Skin epidermis (tissue), 12 donors: ENCODE measurements around the gene GRIP1.

Experiments
- H3K27ac ChIP-seq, 21 experiments: fragments of 200-600 bp; sonication (generic) in 11 of 21; one replicate each; pipeline ENCODE4 v1.5.0; 2020; ENCODE audit warnings: mild to moderate bottlenecking in 3 of 21, inconsistent platforms in 2 of 21, moderate library complexity in 2 of 21
- H3K4me3 ChIP-seq, 7 experiments: fragments of 200-600 bp; sonication (generic) in 2 of 7; one replicate each; pipeline ENCODE4 v1.5.0; 2020; ENCODE audit warnings: inconsistent platforms in 2 of 7, mild to moderate bottlenecking in 2 of 7, moderate library complexity in 1 of 7

Gene GRIP1

GRCh38 chr12:66361703-66362102 is 317.2 kb downstream of the GRIP1 start:
- H3K4me3 ChIP-seq = no peak overlapping the region
- no peak overlapping the region for H3K27ac ChIP-seq

- no peak overlapping the region for H3K4me3 ChIP-seq
Observed at GRCh38 chr12:66359300-66359699, 319.6 kb downstream of the GRIP1 start.

GRCh38 chr12:66354291-66354690 is 324.6 kb downstream of the GRIP1 start:
- H3K4me3 ChIP-seq = no peak overlapping the region
- no peak overlapping the region for H3K27ac ChIP-seq

More at GRCh38 chr12:66359300-66359699, 319.6 kb downstream of the GRIP1 start:
- no peak overlapping the region for H3K27ac ChIP-seq

- no peak overlapping the region for H3K27ac ChIP-seq
Observed at GRCh38 chr12:66352899-66353298, 326.0 kb downstream of the GRIP1 start.

GRCh38 chr12:66352197-66352596 is 326.7 kb downstream of the GRIP1 start:
- Histone ChIP-seq H3K4me3 (no peak overlapping the region), H3K27ac (no peak overlapping the region)

More at GRCh38 chr12:66352899-66353298, 326.0 kb downstream of the GRIP1 start:
- no peak overlapping the region for H3K4me3 ChIP-seq

GRCh38 chr12:66351301-66351700 is 327.6 kb downstream of the GRIP1 start:
- Histone ChIP-seq H3K27ac (no peak overlapping the region), H3K4me3 (no peak overlapping the region)

GRCh38 chr12:66345956-66346355 is 332.9 kb downstream of the GRIP1 start:
- Histone ChIP-seq H3K4me3 (no peak overlapping the region), H3K27ac (no peak overlapping the region)

- Histone ChIP-seq H3K27ac (no peak overlapping the region), H3K4me3 (no peak overlapping the region)
Observed at GRCh38 chr12:66345212-66345611, 333.7 kb downstream of the GRIP1 start.

GRCh38 chr12:66341126-66341525 is 337.8 kb downstream of the GRIP1 start:
- Histone ChIP-seq H3K27ac (no peak overlapping the region), H3K4me3 (no peak overlapping the region)

- no peak overlapping the region for H3K27ac ChIP-seq
Observed at GRCh38 chr12:66340131-66340530, 338.7 kb downstream of the GRIP1 start.

GRCh38 chr12:66337381-66338010 is 341.4 kb downstream of the GRIP1 start:
- Histone ChIP-seq H3K27ac (no peak overlapping the region), H3K4me3 (no peak overlapping the region)

More at GRCh38 chr12:66340131-66340530, 338.7 kb downstream of the GRIP1 start:
- H3K4me3 ChIP-seq = no peak overlapping the region

GRCh38 chr12:66335746-66336145 is 343.1 kb downstream of the GRIP1 start:
- no peak overlapping the region for H3K27ac ChIP-seq
- H3K4me3 ChIP-seq = no peak overlapping the region

GRCh38 chr12:66331814-66332213 is 347.1 kb downstream of the GRIP1 start:
- Histone ChIP-seq H3K4me3 (no peak overlapping the region), H3K27ac (no peak overlapping the region)

- H3K4me3 ChIP-seq = no peak overlapping the region
Observed at GRCh38 chr12:66331016-66331415, 347.9 kb downstream of the GRIP1 start.

GRCh38 chr12:66329941-66330340 is 348.9 kb downstream of the GRIP1 start:
- H3K4me3 ChIP-seq = no peak overlapping the region
- H3K27ac ChIP-seq = no peak overlapping the region

More at GRCh38 chr12:66331016-66331415, 347.9 kb downstream of the GRIP1 start:
- H3K27ac ChIP-seq = no peak overlapping the region

- Histone ChIP-seq H3K4me3 (no peak overlapping the region), H3K27ac (no peak overlapping the region)
Observed at GRCh38 chr12:66323017-66323416, 355.9 kb downstream of the GRIP1 start.

GRCh38 chr12:66321435-66321834 is 357.4 kb downstream of the GRIP1 start:
- H3K27ac ChIP-seq = no peak overlapping the region
- no peak overlapping the region for H3K4me3 ChIP-seq

- H3K4me3 ChIP-seq = no peak overlapping the region
- no peak overlapping the region for H3K27ac ChIP-seq
Observed at GRCh38 chr12:66320996-66321395, 357.9 kb downstream of the GRIP1 start.

GRCh38 chr12:66319266-66319954 is 359.5 kb downstream of the GRIP1 start:
- H3K4me3 ChIP-seq = no peak overlapping the region

GRCh38 chr12:66314278-66314677 is 364.6 kb downstream of the GRIP1 start:
- Histone ChIP-seq H3K4me3 (no peak overlapping the region), H3K27ac (no peak overlapping the region)

More at GRCh38 chr12:66319266-66319954, 359.5 kb downstream of the GRIP1 start:
- H3K27ac ChIP-seq = no peak overlapping the region

GRCh38 chr12:66312189-66312588 is 366.7 kb downstream of the GRIP1 start:
- Histone ChIP-seq H3K27ac (no peak overlapping the region), H3K4me3 (no peak overlapping the region)
